Islet precursor cell (in vitro differentiated cells): ENCODE data around the gene ATP13A4.

ENCODE experiments used
- DNase-seq: peaks from one replicate; pipeline ENCODE4 v3.0.0-alpha.2; 2018

ATP13A4 gene, protein sequence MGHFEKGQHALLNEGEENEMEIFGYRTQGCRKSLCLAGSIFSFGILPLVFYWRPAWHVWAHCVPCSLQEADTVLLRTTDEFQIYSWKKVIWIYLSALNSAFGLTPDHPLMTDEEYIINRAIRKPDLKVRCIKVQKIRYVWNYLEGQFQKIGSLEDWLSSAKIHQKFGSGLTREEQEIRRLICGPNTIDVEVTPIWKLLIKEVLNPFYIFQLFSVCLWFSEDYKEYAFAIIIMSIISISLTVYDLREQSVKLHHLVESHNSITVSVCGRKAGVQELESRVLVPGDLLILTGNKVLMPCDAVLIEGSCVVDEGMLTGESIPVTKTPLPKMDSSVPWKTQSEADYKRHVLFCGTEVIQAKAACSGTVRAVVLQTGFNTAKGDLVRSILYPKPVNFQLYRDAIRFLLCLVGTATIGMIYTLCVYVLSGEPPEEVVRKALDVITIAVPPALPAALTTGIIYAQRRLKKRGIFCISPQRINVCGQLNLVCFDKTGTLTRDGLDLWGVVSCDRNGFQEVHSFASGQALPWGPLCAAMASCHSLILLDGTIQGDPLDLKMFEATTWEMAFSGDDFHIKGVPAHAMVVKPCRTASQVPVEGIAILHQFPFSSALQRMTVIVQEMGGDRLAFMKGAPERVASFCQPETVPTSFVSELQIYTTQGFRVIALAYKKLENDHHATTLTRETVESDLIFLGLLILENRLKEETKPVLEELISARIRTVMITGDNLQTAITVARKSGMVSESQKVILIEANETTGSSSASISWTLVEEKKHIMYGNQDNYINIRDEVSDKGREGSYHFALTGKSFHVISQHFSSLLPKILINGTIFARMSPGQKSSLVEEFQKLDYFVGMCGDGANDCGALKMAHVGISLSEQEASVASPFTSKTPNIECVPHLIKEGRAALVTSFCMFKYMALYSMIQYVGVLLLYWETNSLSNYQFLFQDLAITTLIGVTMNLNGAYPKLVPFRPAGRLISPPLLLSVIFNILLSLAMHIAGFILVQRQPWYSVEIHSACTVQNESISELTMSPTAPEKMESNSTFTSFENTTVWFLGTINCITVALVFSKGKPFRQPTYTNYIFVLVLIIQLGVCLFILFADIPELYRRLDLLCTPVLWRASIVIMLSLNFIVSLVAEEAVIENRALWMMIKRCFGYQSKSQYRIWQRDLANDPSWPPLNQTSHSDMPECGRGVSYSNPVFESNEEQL

DNA sequence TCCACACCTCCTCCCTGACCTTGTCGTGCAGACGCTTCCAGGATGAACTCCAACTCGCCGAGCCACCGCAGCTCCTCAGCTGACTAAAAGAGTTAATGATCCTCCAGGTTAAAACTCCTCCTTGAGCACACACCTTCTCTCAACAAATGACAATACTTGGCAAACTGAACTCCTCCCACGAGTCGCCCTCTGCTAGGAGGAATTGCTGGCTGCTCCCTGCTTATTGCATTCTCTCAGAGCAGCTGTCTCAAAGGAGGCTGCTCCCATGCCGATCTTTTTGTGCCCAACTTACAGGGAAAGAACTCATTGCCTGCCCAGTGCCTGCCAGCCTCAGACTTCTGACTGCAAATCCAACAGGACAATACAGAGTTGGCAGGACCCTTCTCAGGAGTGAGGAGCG is at the start of gene ATP13A4:
TSS of gene ATP13A4 (minus strand) at position 85 of the 400 bp plus-strand sequence. CDS start 96 bp downstream, outside the sequence.
- DNase-seq = peak; percentile 69

- no peak for DNase-seq
These were observed 44.7 kb upstream of the ATP13A4 start for GRCh38 chr3:193599393-193599792.

DNA sequence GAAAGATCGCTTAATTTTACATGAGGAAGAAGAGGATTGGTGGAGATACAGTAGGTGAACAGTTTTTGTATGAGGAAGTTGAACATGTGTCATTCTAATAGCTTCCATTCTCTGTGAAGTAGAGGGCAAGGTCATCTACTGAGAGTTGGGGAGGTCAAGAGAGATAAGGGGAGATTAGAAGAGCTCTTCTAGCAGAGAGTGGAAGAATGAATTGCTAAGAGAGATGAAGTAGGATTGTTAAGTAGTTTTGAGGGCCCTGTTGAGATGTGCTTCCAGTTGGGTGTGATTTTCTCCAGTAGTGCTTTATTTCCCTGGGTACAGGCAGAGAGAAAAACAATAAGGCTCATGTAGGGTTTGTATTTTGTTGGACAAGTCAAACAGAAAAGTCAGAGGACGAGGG is 43.5 kb upstream of the ATP13A4 start:
- DNase-seq = no peak

GRCh38 chr3:193595939-193596487 is 41.3 kb upstream of the ATP13A4 start:
- no peak for DNase-seq

GRCh38 chr3:193594946-193595689 is 40.4 kb upstream of the ATP13A4 start:
- DNase-seq = no peak

- DNase-seq = peak; percentile 64
These were observed 39.0 kb upstream of the ATP13A4 start for GRCh38 chr3:193593668-193594030.

DNA sequence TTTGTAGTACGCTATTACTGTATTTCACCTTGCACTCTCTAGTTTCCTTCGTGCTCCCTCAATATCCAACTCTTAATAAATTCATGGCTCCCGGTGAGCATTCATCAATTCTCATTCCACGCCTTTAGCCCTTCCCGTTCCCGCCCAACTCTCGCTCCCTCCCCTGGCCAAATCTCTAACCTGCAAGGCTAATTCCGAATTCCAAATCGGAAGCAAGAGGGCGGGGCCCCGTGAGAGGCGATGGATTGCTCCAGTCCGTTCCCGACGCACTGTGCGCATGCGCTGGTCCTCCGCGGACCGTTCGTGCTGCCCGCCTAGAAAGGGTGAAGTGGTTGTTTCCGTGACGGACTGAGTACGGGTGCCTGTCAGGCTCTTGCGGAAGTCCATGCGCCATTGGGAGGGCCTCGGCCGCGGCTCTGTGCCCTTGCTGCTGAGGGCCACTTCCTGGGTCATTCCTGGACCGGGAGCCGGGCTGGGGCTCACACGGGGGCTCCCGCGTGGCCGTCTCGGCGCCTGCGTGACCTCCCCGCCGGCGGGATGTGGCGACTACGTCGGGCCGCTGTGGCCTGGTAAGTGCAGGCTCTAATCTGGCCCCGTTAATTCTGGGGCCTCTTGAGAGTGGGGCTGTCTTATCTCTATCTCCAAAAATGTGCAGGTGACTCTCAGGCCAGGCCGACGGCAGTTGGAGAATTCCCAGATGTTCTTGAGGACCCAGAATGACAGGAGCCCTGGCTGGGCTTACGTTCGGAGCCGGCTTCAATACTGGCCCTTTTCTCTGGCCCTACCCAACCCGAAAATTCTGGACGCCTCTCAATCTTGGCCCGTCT is 38.4 kb upstream of the ATP13A4 start, which contains the start of gene OPA1:
TSS of gene OPA1 (plus strand) at position 368 of the 827 bp plus-strand sequence. CDS start at position 538, 170 bp downstream.
- DNase-seq = peak; percentile 99

DNA sequence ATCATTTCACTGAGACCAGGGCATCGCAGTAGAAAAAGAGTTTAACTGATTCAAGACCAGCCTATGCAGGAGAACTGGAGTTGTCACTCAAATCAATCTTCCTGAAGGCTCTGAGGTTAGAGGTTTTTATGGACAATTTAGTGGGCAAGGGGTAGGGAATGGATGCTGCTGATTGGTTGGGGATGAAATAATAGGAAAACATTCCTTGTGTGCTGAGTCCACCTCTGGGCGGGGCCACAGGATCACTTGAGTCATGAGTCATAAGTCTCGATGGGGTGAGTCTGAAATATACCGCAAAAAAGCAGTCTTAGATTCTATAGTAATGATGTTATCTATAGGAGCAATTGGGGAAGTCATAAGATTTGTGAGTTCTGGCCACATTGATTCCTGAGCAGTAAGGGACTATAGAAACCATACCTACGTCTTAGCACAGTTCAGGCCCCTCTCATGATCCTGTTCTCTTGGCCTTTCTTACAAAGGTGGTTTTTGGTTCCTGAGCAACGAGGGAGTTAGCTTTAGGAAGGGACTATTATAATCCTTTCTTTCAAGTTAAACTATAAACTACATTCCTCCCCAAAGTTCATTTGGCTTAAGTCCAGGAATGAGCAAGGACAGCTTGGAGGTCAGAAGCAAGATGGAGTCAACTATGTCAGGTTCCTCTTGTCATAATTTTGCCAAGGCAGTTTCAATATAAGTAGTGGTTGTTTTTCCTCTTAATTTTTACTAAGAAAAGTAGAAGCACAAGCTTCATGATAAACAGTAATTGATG is 35.6 kb upstream of the ATP13A4 start:
- peak; percentile 54 for DNase-seq

- no peak for DNase-seq
These were observed 34.9 kb upstream of the ATP13A4 start for GRCh38 chr3:193589616-193590015.

- no peak for DNase-seq
These were observed 34.4 kb upstream of the ATP13A4 start for GRCh38 chr3:193589129-193589528.

GRCh38 chr3:193586526-193586925 is 31.8 kb upstream of the ATP13A4 start:
- DNase-seq = no peak

DNA sequence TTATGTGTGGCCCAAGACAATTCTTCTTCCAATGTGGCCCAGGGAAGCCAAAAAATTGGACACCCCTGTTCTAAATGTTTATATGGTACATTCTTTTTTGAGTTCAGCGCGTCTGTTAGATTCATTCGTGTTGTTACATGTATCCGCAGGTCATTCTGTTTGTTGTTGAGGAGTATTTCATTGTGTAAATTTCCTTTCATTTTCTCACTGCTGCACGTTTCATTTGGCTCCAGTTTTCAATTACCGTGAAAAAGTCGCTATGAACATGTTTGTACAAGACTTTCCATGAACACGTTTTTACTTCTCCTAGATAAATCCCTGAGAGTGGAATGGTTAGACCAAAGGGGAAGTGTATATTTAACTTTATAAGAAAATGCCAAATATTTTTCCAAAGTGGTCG is 30.8 kb upstream of the ATP13A4 start:
- DNase-seq = no peak

- DNase-seq = no peak
These were observed 19.9 kb upstream of the ATP13A4 start for GRCh38 chr3:193574488-193575070.

DNA sequence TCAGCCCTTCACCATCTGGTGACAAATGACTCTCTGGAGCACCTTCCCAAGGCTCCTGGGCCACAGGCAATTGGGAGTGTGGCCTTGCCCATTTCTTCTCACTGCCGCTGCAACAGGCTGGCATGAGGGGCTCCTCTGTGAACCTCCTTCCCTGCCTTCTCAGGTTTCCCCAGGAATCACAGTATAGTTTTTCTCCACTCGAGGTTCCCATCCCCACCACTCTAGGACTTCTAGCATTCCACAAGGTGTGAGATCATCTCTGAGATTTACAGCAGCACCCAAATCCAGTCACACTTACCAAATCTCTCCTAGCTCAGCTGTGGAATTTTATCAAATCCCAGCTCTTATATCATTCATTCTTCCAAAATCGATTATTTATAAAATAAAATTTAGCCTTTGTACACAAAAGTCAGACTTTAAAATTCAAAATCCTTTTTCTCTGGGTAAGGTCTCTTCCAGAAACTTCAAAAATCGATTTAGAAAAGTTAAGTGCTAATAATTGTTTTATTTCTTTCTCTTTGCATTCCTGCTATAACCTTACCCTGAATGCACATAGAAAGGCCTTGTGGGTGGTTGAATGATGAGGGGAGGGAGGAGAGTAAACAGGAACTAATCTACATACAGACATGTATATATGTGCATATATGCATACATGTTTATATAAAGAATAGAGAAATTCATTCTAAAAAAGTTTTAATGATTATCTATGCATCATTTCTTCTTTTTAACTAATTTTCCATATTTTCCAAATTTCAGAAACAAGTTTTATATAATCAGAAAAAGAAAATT is 18.9 kb upstream of the ATP13A4 start:
- DNase-seq = no peak

- peak; percentile 77 for DNase-seq
These were observed 17.8 kb upstream of the ATP13A4 start for GRCh38 chr3:193572426-193572908.

GRCh38 chr3:193569119-193569518 is 14.4 kb upstream of the ATP13A4 start:
- no peak for DNase-seq

GRCh38 chr3:193564012-193564411 is 9.3 kb upstream of the ATP13A4 start:
- no peak for DNase-seq

GRCh38 chr3:193563426-193563825 is 8.7 kb upstream of the ATP13A4 start:
- no peak for DNase-seq

DNA sequence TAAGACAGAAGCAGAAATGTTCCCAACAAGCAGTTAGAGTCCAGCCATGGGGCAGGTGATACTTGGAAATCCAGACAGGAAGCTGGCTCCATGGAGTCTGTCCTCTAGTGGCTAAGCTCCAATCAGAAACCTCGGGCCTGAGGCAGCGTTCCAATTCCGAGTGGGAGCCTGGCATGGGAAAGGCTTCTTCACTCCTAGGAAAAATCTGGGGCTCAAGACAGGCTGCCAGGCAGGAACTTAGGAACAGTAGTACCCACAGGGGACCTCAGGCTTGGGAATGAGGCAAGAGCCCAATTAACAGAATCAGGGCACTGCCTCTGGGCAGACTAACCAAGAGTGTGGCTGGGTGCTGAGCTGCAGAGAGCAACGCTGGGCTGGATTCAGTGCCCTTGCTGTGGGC is 6.2 kb upstream of the ATP13A4 start:
- no peak for DNase-seq
